22Rv1 (cell line): ENCODE data around the gene JARID2.

Experiments
- ZFX ChIP-seq: fragments of 450-650 bp; IDR thresholded peaks from 2 replicates; pipeline ENCODE4 v1.6.1; 2017; ENCODE audit warnings: antibody characterized with exemption, borderline replicate concordance
- TF ChIP-seq, protein P1 (sequence below): fragments of 450-650 bp; IDR thresholded peaks from 2 replicates; pipeline ENCODE4 v1.5.1; 2017; ENCODE audit warnings: mild to moderate bottlenecking

DNA sequence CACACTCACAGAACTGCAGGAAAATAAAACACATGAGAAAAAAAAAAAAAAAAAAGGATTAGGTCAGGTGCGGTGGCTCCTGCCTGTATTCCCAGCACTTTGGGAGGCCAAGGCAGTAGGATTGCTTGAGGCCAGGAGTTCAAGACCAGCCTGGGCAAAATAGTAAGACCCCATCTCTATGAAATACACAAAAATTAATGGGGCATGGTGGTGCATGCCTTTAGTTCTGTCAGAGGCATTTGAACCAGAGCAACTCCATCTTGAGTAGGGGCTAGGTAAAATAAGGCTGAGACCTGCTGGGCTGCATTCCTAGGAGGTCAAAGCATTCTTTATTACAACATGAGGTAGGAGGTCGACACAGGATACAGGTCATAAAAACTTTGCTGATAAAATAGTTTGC, 39.0 kb upstream of the JARID2 start:
- TF ChIP-seq, protein P1, sequence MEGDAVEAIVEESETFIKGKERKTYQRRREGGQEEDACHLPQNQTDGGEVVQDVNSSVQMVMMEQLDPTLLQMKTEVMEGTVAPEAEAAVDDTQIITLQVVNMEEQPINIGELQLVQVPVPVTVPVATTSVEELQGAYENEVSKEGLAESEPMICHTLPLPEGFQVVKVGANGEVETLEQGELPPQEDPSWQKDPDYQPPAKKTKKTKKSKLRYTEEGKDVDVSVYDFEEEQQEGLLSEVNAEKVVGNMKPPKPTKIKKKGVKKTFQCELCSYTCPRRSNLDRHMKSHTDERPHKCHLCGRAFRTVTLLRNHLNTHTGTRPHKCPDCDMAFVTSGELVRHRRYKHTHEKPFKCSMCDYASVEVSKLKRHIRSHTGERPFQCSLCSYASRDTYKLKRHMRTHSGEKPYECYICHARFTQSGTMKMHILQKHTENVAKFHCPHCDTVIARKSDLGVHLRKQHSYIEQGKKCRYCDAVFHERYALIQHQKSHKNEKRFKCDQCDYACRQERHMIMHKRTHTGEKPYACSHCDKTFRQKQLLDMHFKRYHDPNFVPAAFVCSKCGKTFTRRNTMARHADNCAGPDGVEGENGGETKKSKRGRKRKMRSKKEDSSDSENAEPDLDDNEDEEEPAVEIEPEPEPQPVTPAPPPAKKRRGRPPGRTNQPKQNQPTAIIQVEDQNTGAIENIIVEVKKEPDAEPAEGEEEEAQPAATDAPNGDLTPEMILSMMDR: no peak
- no peak for TF ChIP-seq ZFX
